DMS153 treated with DMSO at 0.1 percent for 48 hours (cell line): ENCODE measurements around the gene ZNF571.
A peak's percentile ranks its signal among the peaks of the same experiment; 100 is the strongest.

Experiments
- DNase-seq: peaks from one replicate; lab custom pipeline; 2025; ENCODE audit not compliant: unreplicated experiment; lab: John Stamatoyannopoulos, UW

The ZNF571 gene

DNA sequence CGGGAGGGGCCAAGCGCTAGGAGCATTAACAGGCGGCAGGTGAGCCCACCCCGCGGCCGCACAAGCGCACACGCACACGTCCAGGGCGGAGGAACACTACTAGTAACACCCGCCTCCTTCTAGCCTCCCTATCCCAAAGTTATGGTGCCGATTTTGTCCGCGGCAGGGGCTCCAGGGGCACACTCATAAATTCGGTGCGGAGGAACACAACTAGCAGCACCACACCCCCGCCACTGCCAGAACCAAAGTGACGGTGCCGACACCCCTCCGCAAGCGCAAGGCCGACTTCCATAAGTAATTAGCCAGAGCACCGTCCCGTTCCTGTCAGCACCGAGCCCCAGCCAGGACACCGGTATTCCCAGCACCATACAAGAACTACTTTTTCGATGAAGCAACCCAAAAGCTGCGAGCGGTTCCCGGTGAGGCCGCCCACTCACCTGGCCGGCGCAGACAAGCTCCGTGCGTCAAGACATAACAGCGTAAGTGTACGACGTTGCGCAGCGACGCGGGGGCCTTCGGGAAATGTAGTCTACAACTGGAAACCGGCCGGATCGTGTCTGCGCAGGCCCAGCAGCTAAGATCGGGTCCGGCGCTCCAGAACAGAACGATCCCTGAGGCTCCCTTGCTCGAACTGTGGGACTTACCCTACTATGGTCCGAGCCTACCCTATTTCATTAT lies at the start of gene ZNF571, which contains the start of gene ZNF540:
Gene ZNF571, minus strand, starts transcription at position 489 of the 678 bp plus-strand sequence. CDS start 8,116 bp downstream, outside the sequence.
Gene ZNF540, plus strand, starts transcription at position 573 of the 678 bp plus-strand sequence. CDS start 3,572 bp downstream, outside the sequence.
- DNase-seq, result peak; percentile 83

DNA sequence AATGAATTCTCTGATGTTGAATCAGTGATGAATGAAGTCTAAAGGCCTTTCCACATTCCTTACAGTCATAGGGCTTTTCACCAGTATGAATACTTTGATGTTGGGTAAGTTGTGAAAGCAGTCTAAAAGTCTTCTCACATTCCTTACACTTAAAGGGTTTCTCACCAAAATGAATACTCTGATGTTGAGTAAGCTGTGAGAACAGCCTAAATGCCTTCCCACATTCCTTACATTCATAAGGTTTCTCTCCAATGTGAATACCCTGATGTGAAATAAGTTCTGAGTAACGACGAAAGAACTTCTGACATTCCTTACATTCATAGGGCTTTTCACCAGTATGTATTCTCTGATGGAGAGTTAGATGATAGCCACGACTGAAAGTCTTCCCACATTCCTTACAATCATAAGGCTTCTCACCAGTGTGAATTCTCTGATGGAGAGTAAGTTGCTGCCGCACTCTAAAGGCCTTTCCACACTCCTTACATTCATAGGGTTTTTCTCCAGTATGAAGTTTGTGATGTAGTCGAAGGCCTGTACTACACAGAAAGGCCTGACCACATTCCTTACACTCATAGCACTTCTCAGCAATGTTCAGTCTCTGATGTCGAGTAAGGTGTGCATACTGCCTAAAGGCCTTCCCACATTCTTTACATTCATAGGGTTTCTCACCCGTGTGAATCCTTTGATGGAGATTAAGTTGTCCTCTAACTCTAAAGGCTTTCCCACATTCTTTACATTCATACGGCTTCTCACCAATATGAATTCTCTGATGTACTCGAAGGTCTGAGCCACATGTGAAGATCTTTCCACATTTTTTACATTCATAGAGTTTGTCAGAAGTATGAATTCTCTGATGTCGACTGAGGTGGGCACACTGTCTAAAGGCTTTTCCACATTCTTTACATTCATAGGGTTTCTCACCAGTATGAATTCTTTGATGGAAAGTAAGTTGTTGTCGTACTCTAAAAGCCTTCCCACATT lies 40.8 kb upstream of the ZNF571 start:
- no peak for DNase-seq

- no peak for DNase-seq
These were observed 390 bp upstream of the ZNF571 start for GRCh38 chr19:37594982-37595382.

DNA sequence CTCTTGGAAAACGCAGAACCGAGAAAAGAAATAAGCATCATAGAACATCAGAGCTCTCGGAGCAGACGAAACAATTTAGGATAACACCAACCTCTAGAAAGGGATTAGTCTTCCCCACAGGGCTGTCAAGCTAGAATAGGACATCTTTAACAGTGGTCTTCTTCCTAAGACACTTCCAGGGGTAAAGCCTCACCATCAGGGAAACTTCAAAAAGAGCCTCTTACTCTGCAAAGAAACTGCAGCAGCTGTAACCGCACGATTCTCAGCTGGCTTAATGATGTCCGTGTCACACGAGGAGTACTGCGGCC lies 642 bp downstream of the ZNF571 start:
- DNase-seq, result no peak

DNA sequence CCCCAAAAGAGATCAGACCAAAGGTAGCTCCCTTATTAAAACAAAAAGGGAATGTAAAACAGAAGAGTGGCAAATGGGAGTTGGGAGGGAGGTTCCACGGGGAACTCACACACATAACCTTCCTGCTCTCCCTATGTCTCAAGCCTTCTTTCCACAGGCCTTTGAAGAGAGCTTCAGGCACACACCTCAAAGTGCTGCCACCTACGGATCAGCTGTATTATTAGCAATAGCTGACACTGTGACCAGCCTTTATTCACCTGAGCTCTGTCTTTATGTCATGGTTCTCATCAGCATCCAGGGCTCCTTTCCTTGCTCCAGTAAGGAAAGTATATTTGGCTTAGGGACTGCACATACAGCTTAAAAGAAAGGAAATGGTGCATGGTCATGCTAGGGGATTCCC lies 11.3 kb downstream of the ZNF571 start:
- DNase-seq, result no peak

DNA sequence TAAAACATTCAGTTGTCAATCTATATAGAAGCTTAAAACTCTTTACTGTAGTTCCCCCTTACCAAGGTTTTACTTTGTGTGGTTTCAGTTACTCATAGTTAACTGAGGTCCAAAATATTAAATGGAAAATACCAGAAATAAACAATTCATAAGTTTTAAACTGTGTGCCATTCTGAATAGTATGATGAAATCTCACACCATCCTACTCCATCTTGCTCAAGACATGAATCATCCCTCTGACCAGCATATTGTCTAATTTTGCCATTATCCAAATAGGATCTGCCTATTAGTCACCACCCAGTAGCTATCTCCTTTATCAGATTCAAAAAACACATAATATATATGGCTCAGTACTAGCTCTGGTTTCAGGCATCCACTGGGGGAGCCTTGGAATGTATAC lies 22.4 kb downstream of the ZNF571 start:
- DNase-seq, result no peak

- DNase-seq, result no peak
These were observed 29.3 kb downstream of the ZNF571 start for GRCh38 chr19:37565370-37565669.

GRCh38 chr19:37564624-37565369 lies 29.8 kb downstream of the ZNF571 start:
- DNase-seq, result no peak

- DNase-seq, result no peak
These were observed 31.1 kb downstream of the ZNF571 start for GRCh38 chr19:37563518-37563917.

GRCh38 chr19:37551129-37551993 lies 43.2 kb downstream of the ZNF571 start:
- no peak for DNase-seq

DNA sequence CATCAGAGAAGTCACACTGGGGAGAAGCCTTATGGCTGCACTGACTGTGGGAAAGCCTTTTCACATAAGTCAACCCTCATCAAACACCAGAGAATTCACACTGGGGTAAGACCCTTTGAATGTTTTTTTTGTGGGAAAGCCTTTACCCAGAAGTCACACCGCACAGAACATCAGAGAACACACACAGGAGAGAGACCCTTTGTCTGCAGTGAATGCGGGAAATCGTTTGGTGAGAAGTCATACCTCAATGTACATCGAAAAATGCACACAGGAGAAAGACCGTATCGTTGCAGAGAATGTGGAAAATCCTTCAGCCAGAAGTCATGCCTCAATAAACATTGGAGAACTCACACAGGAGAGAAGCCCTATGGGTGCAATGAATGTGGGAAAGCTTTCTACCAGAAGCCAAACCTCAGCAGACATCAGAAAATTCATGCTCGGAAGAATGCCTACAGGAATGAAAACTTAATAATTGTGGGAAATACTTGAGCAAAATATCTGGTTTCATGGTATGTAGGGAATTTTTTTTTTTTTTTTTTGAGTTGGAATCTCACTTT lies 57.1 kb downstream of the ZNF571 start:
- no peak for DNase-seq

GRCh38 chr19:37519890-37520289 lies 74.7 kb downstream of the ZNF571 start:
- no peak for DNase-seq
